Motor neuron (in vitro differentiated cells): ENCODE data around the gene KRT16. TPM values are rescaled to one million over a fixed set of nuclear protein-coding genes. Genes with fewer than 3 reads are reported as not detected.
"Not testable (repeated sequence)": the region's sequence is repeated elsewhere in the genome, so short reads cannot be mapped to it uniquely, and the experiment has no call there.

Experiments used
- ATAC-seq, 8 experiments: fragments of 200-7000 bp; cut with Tn5 transposase; replicated peaks in 6 of 8; 2 replicates each; pipeline ENCODE4 v1.8.0; 2021; ENCODE audit warnings: mild to moderate bottlenecking in 8 of 8, moderate library complexity in 8 of 8
- H3K27ac ChIP-seq, 2 donors: fragments of 250-450 bp; sonication (Bioruptor Pico); 2 replicates each; pipeline ENCODE4 v1.9.0; 2021; ENCODE audit warnings: antibody characterized with exemption in 2 of 2, mild to moderate bottlenecking in 2 of 2, moderate library complexity in 1 of 2
- H3K4me1 ChIP-seq, 2 donors: fragments of 250-450 bp; sonication (Bioruptor Pico); replicated peaks in 1 of 2; 2 replicates each; pipeline ENCODE4 v1.6.1; 2021; ENCODE audit warnings: antibody characterized with exemption in 2 of 2, mild to moderate bottlenecking in 2 of 2, moderate library complexity in 1 of 2
- H3K4me3 ChIP-seq, 5 donors: fragments of 250-450 bp; sonication (Bioruptor Pico); 2 replicates each; pipeline ENCODE4 v1.9.0; 2021; ENCODE audit warnings: antibody characterized with exemption in 5 of 5, mild to moderate bottlenecking in 5 of 5, moderate library complexity in 4 of 5
- WGBS, 10 experiments: fragments of 450-650 bp; shearing (Covaris generic); methylation state at CpG; one replicate each; pipeline ENCODE4 v1.0.0; 2022; 5-methylcytosine and 5-hydroxymethylcytosine counted together
- in situ Hi-C, 9 experiments: fragments of 400-800 bp; cut with MboI; loops; one replicate each; pipeline ENCODE4 v1.15.0; 2021; ENCODE audit warnings: low sequenced_read_pairs in 9 of 9, low pct_unique_long_range_greater_than_20kb in 2 of 9; ENCODE audit not compliant: unreplicated experiment in 9 of 9
- total RNA-seq, 8 experiments: library from RNA; unstranded; fragments of 300-600 nt; gene quantifications; 2 replicates each; pipeline versions ENCODE4 v1.2.3 to v1.2.4, GENCODE V29; 2022

Gene KRT16
- total RNA-seq, 8 experiments from 2014 or later: 1.0 to 26.9 (median 4.5) TPM; not detected in 4

- in situ Hi-C loops, H3K4me3 ChIP-seq, H3K4me1 ChIP-seq, ATAC-seq, H3K27ac ChIP-seq: not testable (repeated sequence)
- WGBS, 10 experiments: 33 to 60% methylated on average over 1 of the region's 10 CpGs; no CpG with 5 or more reads in 8 of the 10 experiments
Observed at GRCh38 chr17:41623184-41623861, 10.8 kb upstream of the KRT16 start.

- 0 to 80% (median 70%) methylated on average over 1 to 5 of the region's 19 CpGs; no CpG with 5 or more reads in 5 of the 10 experiments for WGBS, 10 experiments
Observed at GRCh38 chr17:41622340-41623183, 10.0 kb upstream of the KRT16 start.

DNA sequence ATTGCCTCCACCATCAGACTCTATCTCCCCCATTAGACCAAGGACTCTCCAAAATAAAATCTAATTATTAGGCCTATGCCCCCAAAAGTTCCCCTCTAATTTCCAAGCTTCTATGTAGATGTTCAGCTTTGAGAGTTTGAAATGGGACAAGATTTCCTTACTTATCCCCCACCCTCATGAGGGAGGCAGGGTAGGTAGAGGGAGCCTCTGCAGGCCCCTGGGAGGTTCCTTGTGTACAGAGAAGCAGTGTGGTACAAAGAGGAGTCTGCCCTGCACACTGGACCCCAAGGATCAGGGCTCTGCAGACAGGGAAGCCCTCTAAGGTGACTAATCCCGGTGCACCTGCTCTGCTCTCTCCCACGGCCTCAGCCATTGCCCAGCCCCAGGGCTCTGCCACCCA lies 9.3 kb upstream of the KRT16 start:
- Histone ChIP-seq H3K27ac (no peak overlapping the region), H3K4me1 (no peaks in the 10 kb centered on the region), H3K4me3 (no peak overlapping the region)
- WGBS, 10 experiments: no CpG with 5 or more reads among the region's 2 CpGs
- in situ Hi-C loops: no loop called here
- ATAC-seq: no peak

More at GRCh38 chr17:41622340-41623183, 10.0 kb upstream of the KRT16 start:
- H3K4me1 ChIP-seq, in situ Hi-C loops, H3K27ac ChIP-seq, H3K4me3 ChIP-seq: not testable (repeated sequence)
- peak in 1 of 8 experiments; percentile 52 for ATAC-seq

DNA sequence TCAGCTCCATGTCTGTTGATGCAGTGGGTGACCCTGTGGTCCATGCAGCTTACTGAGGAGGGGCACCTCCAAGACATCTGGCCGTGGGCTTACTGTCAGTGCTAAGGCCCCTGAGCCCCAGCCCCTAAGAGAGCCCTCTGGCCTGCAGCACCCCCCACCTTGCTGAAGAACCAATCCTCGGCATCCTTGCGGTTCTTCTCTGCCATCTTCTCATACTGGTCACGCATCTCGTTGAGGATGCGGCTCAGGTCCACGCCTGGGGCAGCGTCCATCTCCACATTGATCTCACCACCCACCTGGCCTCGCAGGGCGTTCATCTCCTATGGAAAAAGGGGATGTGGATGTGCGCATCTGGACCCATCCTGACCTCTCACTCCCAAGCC lies 8.9 kb upstream of the KRT16 start:
- H3K27ac ChIP-seq, in situ Hi-C loops, ATAC-seq, H3K4me3 ChIP-seq, H3K4me1 ChIP-seq: not testable (repeated sequence)
- WGBS, 10 experiments: 97% methylated on average over 7 of the region's 11 CpGs; no CpG with 5 or more reads in 9 of the 10 experiments

DNA sequence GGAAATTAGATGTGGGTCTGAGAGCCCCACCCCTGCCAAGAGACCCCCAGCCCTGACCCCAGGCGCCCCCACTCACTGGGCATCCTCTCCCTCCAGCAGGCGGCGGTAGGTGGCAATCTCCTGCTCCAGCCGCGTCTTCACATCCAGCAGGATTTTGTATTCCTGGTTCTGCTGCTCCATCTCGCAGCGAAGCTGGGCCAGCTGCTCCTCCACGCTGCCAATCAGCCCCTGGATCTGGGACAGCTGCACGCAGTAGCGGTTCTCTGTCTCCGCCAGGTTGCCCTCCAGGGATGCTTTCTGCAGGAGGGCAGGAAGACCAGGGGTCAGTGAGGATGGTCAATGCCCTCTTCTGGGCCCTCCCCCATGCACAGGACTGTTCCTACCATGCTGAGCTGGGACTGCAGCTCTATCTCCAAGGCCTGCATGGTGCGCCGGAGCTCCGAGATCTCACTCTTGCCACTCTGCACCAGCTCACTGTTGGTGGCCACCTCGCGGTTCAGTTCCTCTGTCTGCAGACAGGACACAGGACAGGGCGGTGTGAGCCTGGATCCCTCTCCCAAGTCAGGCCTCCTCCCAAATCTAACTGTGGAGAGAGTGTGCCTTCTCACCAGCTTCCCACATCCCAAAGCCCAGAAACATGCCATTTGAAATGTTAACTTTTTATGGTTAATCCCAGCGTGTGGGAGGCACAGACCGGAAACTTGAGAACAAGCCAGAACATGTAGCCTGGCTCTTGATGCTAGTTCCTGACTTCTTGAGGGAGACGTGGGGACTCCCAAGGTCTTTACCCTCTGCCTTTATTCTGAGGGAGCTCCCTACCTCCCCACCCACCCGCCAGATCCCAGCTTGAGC lies 8.2 kb upstream of the KRT16 start:
- in situ Hi-C loops: no loop called here
- Histone ChIP-seq H3K27ac (no peak overlapping the region), H3K4me1 (no peaks in the 10 kb centered on the region), H3K4me3 (no peak overlapping the region)
- WGBS, 10 experiments: 40 to 97% (median 88%) methylated on average over 1 to 8 of the region's 21 CpGs; no CpG with 5 or more reads in 3 of the 10 experiments
- ATAC-seq: no peak

DNA sequence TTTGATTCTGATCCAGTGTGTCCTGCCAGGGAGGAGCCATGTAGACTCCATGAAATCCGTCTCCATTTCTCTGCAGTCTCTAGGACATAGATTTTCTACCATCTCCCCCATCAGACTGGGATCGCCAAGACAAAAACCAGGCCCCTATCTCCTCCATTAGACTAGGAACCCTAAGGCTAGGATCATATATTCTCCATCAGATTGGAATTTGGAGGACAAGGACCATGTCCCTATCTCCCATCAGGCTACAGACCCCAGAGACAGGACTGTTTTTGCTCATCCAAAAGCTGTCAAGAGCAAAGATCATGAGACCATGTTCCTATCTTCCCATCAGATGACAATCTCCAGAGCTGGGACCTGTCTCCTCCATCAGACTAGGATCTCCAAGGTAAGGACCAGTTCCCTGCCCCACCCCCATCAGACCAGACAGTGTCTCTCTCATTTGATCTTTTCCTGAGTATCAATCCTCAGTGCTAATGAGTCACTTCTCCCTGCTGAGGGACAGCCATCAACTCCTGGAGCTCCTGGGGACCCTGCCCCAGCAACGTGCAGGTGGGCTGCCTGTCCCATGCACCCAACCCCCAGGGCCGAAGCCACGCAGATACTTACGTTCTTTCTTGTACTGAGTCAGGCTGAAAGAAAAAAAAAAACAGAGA lies 7.5 kb upstream of the KRT16 start:
- ATAC-seq, H3K4me3 ChIP-seq, H3K4me1 ChIP-seq, in situ Hi-C loops, H3K27ac ChIP-seq: not testable (repeated sequence)
- WGBS, 10 experiments: 60 to 80% (median 75%) methylated on average over 1 to 3 of the region's 6 CpGs; no CpG with 5 or more reads in 3 of the 10 experiments

GRCh38 chr17:41619036-41619926 lies 6.7 kb upstream of the KRT16 start:
- no peak overlapping the region for H3K4me3 ChIP-seq
- WGBS, 10 experiments: 67 to 83% (median 72%) methylated on average over 1 to 6 of the region's 20 CpGs; no CpG with 5 or more reads in 6 of the 10 experiments
- H3K27ac ChIP-seq: no peak overlapping the region
- in situ Hi-C loops: no loop called here
- no peaks in the 10 kb centered on the region for H3K4me1 ChIP-seq
- ATAC-seq: no peak

DNA sequence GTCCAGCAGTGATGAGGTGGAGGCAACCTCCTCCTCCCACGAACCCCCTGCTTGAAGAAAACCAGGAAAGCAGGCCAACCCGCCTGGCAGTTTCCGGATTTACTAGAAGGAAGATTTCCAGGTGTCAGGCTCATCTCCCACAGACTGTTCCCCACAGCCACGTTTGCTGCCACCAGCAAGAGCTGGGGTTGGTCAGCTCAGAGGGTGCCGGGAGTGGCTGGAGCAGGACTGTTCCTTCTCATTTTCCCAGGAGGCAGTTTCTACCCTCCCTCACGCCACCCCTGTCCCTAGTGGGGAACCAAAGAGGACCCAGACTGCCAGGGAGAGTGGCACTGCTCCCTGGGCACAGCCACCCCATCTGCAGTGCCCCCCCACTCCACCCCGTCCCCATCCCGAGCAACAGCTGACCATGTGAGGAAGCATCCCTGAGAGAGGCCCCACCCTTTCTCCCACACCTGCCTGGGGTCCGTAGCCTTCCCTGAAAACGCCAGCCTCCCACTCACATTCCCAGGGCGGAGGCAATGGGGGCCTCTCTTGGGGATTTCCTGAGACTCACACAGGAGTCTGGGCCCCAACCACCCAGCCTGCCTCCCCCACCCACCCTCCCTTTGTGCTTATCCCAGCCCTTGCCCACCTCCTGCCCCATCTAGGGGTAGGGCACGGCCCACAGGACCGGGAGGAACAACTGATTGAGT lies 5.9 kb upstream of the KRT16 start:
- H3K27ac ChIP-seq: no peak overlapping the region
- ATAC-seq: peak in 1 of 8 experiments; percentile 24
- WGBS, 10 experiments: 60% methylated on average over 2 of the region's 13 CpGs; no CpG with 5 or more reads in 9 of the 10 experiments
- in situ Hi-C loops: no loop called here
- no peaks in the 10 kb centered on the region for H3K4me1 ChIP-seq
- no peak overlapping the region for H3K4me3 ChIP-seq

DNA sequence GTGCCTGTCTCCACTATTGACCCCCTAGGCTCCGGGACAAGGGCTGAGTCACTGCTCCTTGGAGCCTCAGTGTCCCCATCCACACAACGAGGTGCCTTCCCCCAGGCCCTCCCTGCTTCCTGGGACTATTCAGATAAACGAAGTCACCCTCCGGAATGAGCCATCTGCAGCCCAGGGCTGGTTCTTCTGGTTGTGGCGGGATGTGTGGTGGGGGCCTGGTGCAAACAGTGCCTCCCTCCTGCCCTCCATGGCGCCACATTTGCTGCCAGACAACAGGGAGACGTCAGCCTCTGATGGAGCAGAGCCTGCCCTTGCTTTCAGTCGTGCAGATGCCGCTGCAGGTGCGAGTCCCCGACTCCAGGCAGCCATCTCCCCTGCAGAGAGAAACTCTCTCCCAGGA lies 5.1 kb upstream of the KRT16 start:
- in situ Hi-C loops: no loop called here
- 50 to 100% (median 55%) methylated on average over 1 to 2 of the region's 11 CpGs; no CpG with 5 or more reads in 7 of the 10 experiments for WGBS, 10 experiments
- Histone ChIP-seq H3K27ac (no peak overlapping the region), H3K4me3 (no peak overlapping the region), H3K4me1 (no peaks in the 10 kb centered on the region)
- ATAC-seq: peak in 5 of 8 experiments; percentile 25 to 52 (median 27)

GRCh38 chr17:41617136-41617535 lies 4.6 kb upstream of the KRT16 start:
- Histone ChIP-seq H3K4me1 (no peaks in the 10 kb centered on the region), H3K4me3 (no peak overlapping the region), H3K27ac (no peak overlapping the region)
- 100% methylated on average over 1 of the region's 3 CpGs; no CpG with 5 or more reads in 9 of the 10 experiments for WGBS, 10 experiments
- ATAC-seq: no peak
- in situ Hi-C loops: no loop called here

DNA sequence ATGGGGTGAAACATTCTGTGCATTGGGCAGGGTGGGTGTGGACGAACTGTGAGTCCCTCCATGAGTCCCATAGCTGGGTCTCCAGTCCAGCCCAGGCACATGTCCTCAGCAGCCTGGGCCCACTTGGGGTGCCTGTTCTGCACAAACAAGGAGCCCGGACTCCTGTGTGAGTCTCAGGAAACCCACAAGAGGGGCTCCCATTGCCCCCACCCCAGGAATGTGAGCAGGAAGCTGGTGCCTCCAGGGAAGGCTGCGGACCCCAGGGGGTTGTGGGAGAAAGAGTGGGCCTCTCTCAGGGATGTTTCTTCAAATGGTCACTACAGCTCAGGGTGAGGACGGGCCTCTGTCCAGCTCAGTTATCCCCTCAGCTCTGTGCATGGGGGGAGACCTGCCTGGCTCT lies 3.9 kb upstream of the KRT16 start:
- in situ Hi-C loops: not testable (repeated sequence)
- WGBS, 10 experiments: 38 to 80% methylated on average over 1 of the region's 4 CpGs; no CpG with 5 or more reads in 8 of the 10 experiments

More for the DNA sequence above, 3.9 kb upstream of the KRT16 start:
- not testable (repeated sequence) for ATAC-seq, H3K4me3 ChIP-seq, H3K4me1 ChIP-seq, H3K27ac ChIP-seq
